Hepatocyte (in vitro differentiated cells): ENCODE results near the gene MYO1D. TPM values are rescaled to one million over a fixed set of nuclear protein-coding genes. Genes with fewer than 3 reads are reported as not detected.

Source experiments
- DNase-seq: peaks from one replicate; pipeline ENCODE4 v3.0.0-alpha.2; 2016; ENCODE audit warnings: low spot score
- H2AFZ ChIP-seq: fragments of 200-600 bp; sonication (generic); 2 replicates; pipeline ENCODE4 v1.6.0; 2016; ENCODE audit warnings: antibody characterized with exemption, mild to moderate bottlenecking
- H3K27ac ChIP-seq: fragments of 200-600 bp; sonication (generic); 2 replicates; pipeline ENCODE4 v1.5.1; 2016; ENCODE audit warnings: mild to moderate bottlenecking
- H3K27me3 ChIP-seq: fragments of 200-600 bp; sonication (generic); 2 replicates; pipeline ENCODE4 v1.6.1; 2016
- H3K36me3 ChIP-seq: fragments of 200-600 bp; sonication (generic); replicated peaks from 2 replicates; pipeline ENCODE4 v1.5.1; 2016; ENCODE audit warnings: low read depth; ENCODE audit not compliant: insufficient read depth
- H3K4me1 ChIP-seq: fragments of 200-600 bp; sonication (generic); 2 replicates; pipeline ENCODE4 v1.5.1; 2016; ENCODE audit warnings: mild to moderate bottlenecking, moderate library complexity; ENCODE audit not compliant: insufficient read depth
- H3K4me2 ChIP-seq: fragments of 200-600 bp; sonication (generic); 2 replicates; pipeline ENCODE4 v1.6.0; 2016
- H3K4me3 ChIP-seq: fragments of 200-600 bp; sonication (generic); 2 replicates; pipeline ENCODE4 v1.5.1; 2016; ENCODE audit warnings: mild to moderate bottlenecking
- H3K79me2 ChIP-seq: fragments of 200-600 bp; sonication (generic); 2 replicates; pipeline ENCODE4 v1.6.0; 2017; ENCODE audit warnings: mild to moderate bottlenecking
- H3K9me2 ChIP-seq: fragments of 200-600 bp; sonication (generic); replicated peaks from 2 replicates; pipeline ENCODE4 v1.6.0; 2017; ENCODE audit warnings: mild to moderate bottlenecking; ENCODE audit not compliant: insufficient read depth
- H3K9me3 ChIP-seq: fragments of 200-600 bp; sonication (generic); 2 replicates; pipeline ENCODE4 v1.5.1; 2016; ENCODE audit warnings: low read depth, mild to moderate bottlenecking
- H4K20me1 ChIP-seq: fragments of 200-600 bp; sonication (generic); 2 replicates; pipeline ENCODE4 v1.6.0; 2016; ENCODE audit warnings: mild to moderate bottlenecking; ENCODE audit not compliant: insufficient read depth, poor library complexity, severe bottlenecking
- CTCF ChIP-seq: fragments of 200-600 bp; sonication (generic); IDR thresholded peaks from 2 replicates; pipeline ENCODE4 v1.5.1; 2016; ENCODE audit warnings: antibody characterized with exemption, mild to moderate bottlenecking; ENCODE audit not compliant: poor library complexity
- EZH2 ChIP-seq: fragments of 200-600 bp; sonication (generic); IDR thresholded peaks from 2 replicates; pipeline ENCODE4 v1.6.1; 2016; ENCODE audit warnings: antibody characterized with exemption, mild to moderate bottlenecking, borderline replicate concordance
- EZH2phosphoT487 ChIP-seq: fragments of 200-600 bp; sonication (generic); IDR thresholded peaks from one replicate; pipeline ENCODE4 v1.6.1; 2018; ENCODE audit warnings: antibody characterized with exemption, mild to moderate bottlenecking, low read depth, moderate library complexity; ENCODE audit not compliant: unreplicated experiment, severe bottlenecking
- WGBS: methylation state at CpG from one replicate; pipeline ENCODE4 v1.1.6; 2016; ENCODE audit warnings: low lambda C conversion rate; ENCODE audit errors: missing lambda C conversion rate; 5-methylcytosine and 5-hydroxymethylcytosine counted together
- polyA plus RNA-seq: library from polyadenylated mRNA; unstranded; fragments of >200 nt; fragmentation: Nextera tagmentation; extraction: Ambion mirVana; gene quantifications from 2 replicates; pipeline ENCODE4 v1.2.1, GENCODE V29; 2016
- total RNA-seq: library from RNA; depleted of rRNA; stranded (reverse); fragments of >200 nt; gene quantifications from 2 replicates; pipeline ENCODE4 v1.2.3, GENCODE V29; 2014

Gene MYO1D
- total and polyA plus RNA-seq, 2 experiments from 2014 or later: 36.2 to 89.0 TPM

DNA sequence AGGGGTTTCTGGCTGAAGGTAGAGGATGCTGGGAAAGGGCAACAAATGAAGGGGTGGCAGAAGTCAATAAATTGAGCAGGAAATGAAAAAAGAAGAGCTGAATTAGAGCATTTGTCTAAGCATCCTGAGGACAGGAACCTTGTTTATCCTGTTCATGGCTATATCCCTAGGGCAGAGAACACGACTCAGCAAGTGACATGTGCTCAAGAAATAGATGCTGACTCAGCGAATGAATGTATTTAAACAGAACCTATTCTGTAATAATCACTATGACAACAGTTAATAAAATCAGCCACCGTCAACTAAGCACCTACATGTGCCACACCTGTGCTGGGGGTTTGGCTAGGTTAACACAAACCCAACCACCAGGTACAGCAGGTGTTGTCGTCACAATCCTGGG, 309.8 kb downstream of the MYO1D start:
- TF ChIP-seq CTCF (no peak), EZH2phosphoT487 (no peak), EZH2 (no peak)
- Histone ChIP-seq H3K4me1 (no peaks in the 10 kb centered on the region), H4K20me1 (no peaks in the 10 kb centered on the region), H3K4me3 (no peak overlapping the region), H3K9me3 (no peaks in the 10 kb centered on the region), H3K79me2 (no peaks in the 10 kb centered on the region), H3K9me2 (no peaks in the 10 kb centered on the region), H2AFZ (no peak overlapping the region), H3K4me2 (no peak overlapping the region), H3K27ac (no peak overlapping the region), H3K27me3 (no peaks in the 10 kb centered on the region), H3K36me3 (no peaks in the 10 kb centered on the region)
- no peak for DNase-seq
- WGBS: 94% methylated on average over 4 of the region's 4 CpGs

DNA sequence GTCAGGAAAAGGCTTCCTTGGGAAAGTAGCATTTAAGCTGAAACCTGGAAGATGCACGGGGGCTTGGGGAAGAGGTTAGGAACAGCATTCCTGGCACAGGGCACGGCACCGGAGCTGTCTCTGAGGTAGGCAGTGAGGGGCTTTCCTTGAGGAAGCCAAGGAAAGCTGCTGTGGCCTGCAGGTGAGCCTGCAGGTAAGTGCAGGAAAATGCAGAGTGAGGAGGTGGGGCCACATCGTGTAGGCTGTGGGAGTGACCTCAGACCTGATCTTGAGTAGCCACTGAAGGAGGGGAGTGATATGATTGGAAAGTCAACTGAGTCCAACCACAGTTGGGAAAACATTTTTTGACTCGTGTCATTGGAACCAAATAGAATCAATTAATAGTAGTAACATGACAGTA, 310.6 kb downstream of the MYO1D start:
- Histone ChIP-seq H3K4me3 (no peak overlapping the region), H4K20me1 (no peaks in the 10 kb centered on the region), H3K4me1 (no peaks in the 10 kb centered on the region), H3K27ac (no peak overlapping the region), H3K4me2 (no peak overlapping the region), H3K27me3 (no peaks in the 10 kb centered on the region), H3K79me2 (no peaks in the 10 kb centered on the region), H3K9me3 (no peaks in the 10 kb centered on the region), H3K9me2 (no peaks in the 10 kb centered on the region), H3K36me3 (no peaks in the 10 kb centered on the region), H2AFZ (no peak overlapping the region)
- DNase-seq: no peak
- no peak for TF ChIP-seq CTCF
- 69% methylated on average over 5 of the region's 5 CpGs for WGBS

DNA sequence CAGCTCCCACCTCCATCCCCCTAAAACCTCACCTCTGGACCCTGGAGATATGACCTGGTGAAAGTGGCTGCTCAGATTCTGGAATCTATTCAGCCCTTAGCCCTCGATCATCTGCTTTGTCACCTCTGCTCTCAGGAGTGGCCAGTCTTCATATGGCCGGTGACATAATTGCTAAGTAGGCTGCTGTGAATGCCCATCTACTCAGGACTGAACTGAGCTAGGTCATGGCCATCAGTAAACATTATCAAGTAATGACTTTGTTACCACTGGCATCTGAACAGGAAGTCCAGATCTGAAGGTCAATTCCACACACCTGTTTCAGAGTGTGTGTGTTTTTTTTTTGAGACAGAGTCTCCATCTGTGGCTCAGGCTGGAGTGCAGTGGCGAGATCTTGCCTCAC, 311.5 kb downstream of the MYO1D start:
- H3K4me1 ChIP-seq: no peaks in the 10 kb centered on the region
- no peaks in the 10 kb centered on the region for H3K9me3 ChIP-seq
- no peaks in the 10 kb centered on the region for H3K79me2 ChIP-seq
- no peaks in the 10 kb centered on the region for H3K9me2 ChIP-seq
- H3K4me3 ChIP-seq: no peak overlapping the region
- no peak overlapping the region for H2AFZ ChIP-seq
- no peaks in the 10 kb centered on the region for H3K27me3 ChIP-seq
- H3K27ac ChIP-seq: no peak overlapping the region
- WGBS: 94% methylated on average over 3 of the region's 3 CpGs
- H3K4me2 ChIP-seq: no peak overlapping the region
- H3K36me3 ChIP-seq: no peaks in the 10 kb centered on the region
- no peak for DNase-seq
- no peaks in the 10 kb centered on the region for H4K20me1 ChIP-seq
- TF ChIP-seq EZH2phosphoT487 (no peak), CTCF (no peak), EZH2 (no peak)

GRCh38 chr17:32564325-32564724, 312.6 kb downstream of the MYO1D start:
- H3K9me3 ChIP-seq: no peaks in the 10 kb centered on the region
- no peak for TF ChIP-seq EZH2
- no peak for TF ChIP-seq EZH2phosphoT487
- no peak for TF ChIP-seq CTCF
- H3K4me3 ChIP-seq: no peak overlapping the region
- H3K4me2 ChIP-seq: no peak overlapping the region
- DNase-seq: no peak
- no peaks in the 10 kb centered on the region for H3K36me3 ChIP-seq
- H3K4me1 ChIP-seq: no peaks in the 10 kb centered on the region
- no peak overlapping the region for H2AFZ ChIP-seq
- no peaks in the 10 kb centered on the region for H3K9me2 ChIP-seq
- no peaks in the 10 kb centered on the region for H3K27me3 ChIP-seq
- WGBS: 81% methylated on average over 3 of the region's 3 CpGs
- no peaks in the 10 kb centered on the region for H3K79me2 ChIP-seq
- H4K20me1 ChIP-seq: no peaks in the 10 kb centered on the region
- H3K27ac ChIP-seq: no peak overlapping the region
